GM19099 (cell line): ENCODE measurements around the gene OXA1L.

ENCODE experiments used
- POLR2A ChIP-seq: IDR thresholded peaks from 3 replicates; pipeline ENCODE4 v1.6.1; 2011; ENCODE audit warnings: low read depth; ENCODE audit not compliant: insufficient read length; ENCODE audit errors: extremely low read depth

Gene OXA1L

GRCh38 chr14:22766457-22767322 is at the start of gene OXA1L:
Gene OXA1L, plus strand, starts transcription at chr14:22766688. Its CDS starts 14 bp downstream, at chr14:22766702.
- peak; percentile 92 for TF ChIP-seq POLR2A

GRCh38 chr14:22718091-22718490 is 48.4 kb upstream of the OXA1L start:
- no peak for TF ChIP-seq POLR2A

GRCh38 chr14:22721213-22721612 is 45.3 kb upstream of the OXA1L start:
- no peak for TF ChIP-seq POLR2A

- no peak for TF ChIP-seq POLR2A
Measured at GRCh38 chr14:22723815-22724214, 42.7 kb upstream of the OXA1L start.

- TF ChIP-seq POLR2A = no peak
Measured at GRCh38 chr14:22726012-22726411, 40.5 kb upstream of the OXA1L start.

GRCh38 chr14:22733829-22734228 is 32.7 kb upstream of the OXA1L start:
- no peak for TF ChIP-seq POLR2A

GRCh38 chr14:22735096-22735495 is 31.4 kb upstream of the OXA1L start:
- no peak for TF ChIP-seq POLR2A

- no peak for TF ChIP-seq POLR2A
Measured at GRCh38 chr14:22737052-22737451, 29.4 kb upstream of the OXA1L start.

- TF ChIP-seq POLR2A = no peak
Measured at GRCh38 chr14:22739423-22739822, 27.1 kb upstream of the OXA1L start.

- TF ChIP-seq POLR2A = no peak
Measured at GRCh38 chr14:22740020-22740419, 26.5 kb upstream of the OXA1L start.

GRCh38 chr14:22747769-22748168 is 18.7 kb upstream of the OXA1L start:
- no peak for TF ChIP-seq POLR2A

GRCh38 chr14:22748206-22748605 is 18.3 kb upstream of the OXA1L start:
- no peak for TF ChIP-seq POLR2A

GRCh38 chr14:22748631-22749068 is 17.8 kb upstream of the OXA1L start:
- no peak for TF ChIP-seq POLR2A

GRCh38 chr14:22752422-22752821 is 14.1 kb upstream of the OXA1L start:
- no peak for TF ChIP-seq POLR2A

GRCh38 chr14:22753586-22753985 is 12.9 kb upstream of the OXA1L start:
- no peak for TF ChIP-seq POLR2A

- no peak for TF ChIP-seq POLR2A
Measured at GRCh38 chr14:22761734-22762133, 4.8 kb upstream of the OXA1L start.
